ENCODE results near the gene NOX3.

DNA sequence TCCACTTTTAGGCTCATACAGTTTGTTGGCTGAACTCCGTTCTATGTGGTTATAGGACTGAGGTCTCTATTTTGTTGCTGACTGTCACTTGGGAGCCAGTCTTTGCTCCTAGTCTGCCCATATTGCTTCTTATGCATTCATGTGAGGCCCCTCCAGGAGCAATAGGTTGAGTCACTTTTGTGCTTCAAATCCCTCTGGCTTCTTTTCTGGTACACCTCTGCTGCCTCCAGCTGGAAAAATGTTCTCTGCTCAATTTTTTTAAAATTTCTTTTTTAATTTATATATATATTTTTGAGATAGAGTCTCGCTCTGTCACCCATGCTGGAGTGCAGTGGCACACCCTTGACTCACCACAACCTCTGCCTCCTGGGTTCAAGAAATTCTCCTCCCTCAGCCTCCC, 42.7 kb upstream of the NOX3 start:
- TF ChIP-seq, protein P1, sequence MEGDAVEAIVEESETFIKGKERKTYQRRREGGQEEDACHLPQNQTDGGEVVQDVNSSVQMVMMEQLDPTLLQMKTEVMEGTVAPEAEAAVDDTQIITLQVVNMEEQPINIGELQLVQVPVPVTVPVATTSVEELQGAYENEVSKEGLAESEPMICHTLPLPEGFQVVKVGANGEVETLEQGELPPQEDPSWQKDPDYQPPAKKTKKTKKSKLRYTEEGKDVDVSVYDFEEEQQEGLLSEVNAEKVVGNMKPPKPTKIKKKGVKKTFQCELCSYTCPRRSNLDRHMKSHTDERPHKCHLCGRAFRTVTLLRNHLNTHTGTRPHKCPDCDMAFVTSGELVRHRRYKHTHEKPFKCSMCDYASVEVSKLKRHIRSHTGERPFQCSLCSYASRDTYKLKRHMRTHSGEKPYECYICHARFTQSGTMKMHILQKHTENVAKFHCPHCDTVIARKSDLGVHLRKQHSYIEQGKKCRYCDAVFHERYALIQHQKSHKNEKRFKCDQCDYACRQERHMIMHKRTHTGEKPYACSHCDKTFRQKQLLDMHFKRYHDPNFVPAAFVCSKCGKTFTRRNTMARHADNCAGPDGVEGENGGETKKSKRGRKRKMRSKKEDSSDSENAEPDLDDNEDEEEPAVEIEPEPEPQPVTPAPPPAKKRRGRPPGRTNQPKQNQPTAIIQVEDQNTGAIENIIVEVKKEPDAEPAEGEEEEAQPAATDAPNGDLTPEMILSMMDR (IDR thresholded peaks at IDR 0.05): no peak
- TF ChIP-seq POLR2A (IDR thresholded peaks at IDR 0.05): no peak

All from Peyer's patch (tissue), 4 donors.